Stimulated activated CD8-positive, alpha-beta memory T cell treated with anti-CD3 and anti-CD28 coated beads, Interleukin-7, amount 100 ng/mL, for 48 hours (primary cell): ENCODE measurements around the gene PGS1.
"Not testable (repeated sequence)": the region's sequence is repeated elsewhere in the genome, so short reads cannot be mapped to it uniquely, and the experiment has no call there.

Source experiments
- DNase-seq, 2 donors: peaks; one replicate each; pipeline ENCODE4 v3.0.0-alpha.2; 2020; ENCODE audit warnings: low read depth in 1 of 2; ENCODE audit errors: extremely low read depth in 1 of 2

PGS1 gene

GRCh38 chr17:78441271-78441971, 63.0 kb downstream of the PGS1 start:
- no peak for DNase-seq

GRCh38 chr17:78442648-78443218, 64.3 kb downstream of the PGS1 start:
- no peak for DNase-seq

GRCh38 chr17:78444392-78444791, 65.9 kb downstream of the PGS1 start:
- no peak for DNase-seq

- DNase-seq = no peak
These were observed 68.4 kb downstream of the PGS1 start for GRCh38 chr17:78446833-78447232.

- DNase-seq = no peak
These were observed 70.0 kb downstream of the PGS1 start for GRCh38 chr17:78448356-78448993.

GRCh38 chr17:78449983-78450595, 71.6 kb downstream of the PGS1 start:
- no peak for DNase-seq

GRCh38 chr17:78450696-78451345, 72.4 kb downstream of the PGS1 start:
- no peak for DNase-seq

- no peak for DNase-seq
These were observed 73.3 kb downstream of the PGS1 start for GRCh38 chr17:78451753-78452152.

GRCh38 chr17:78454346-78454745, 75.9 kb downstream of the PGS1 start:
- no peak for DNase-seq

GRCh38 chr17:78458091-78458490, 79.6 kb downstream of the PGS1 start:
- no peak for DNase-seq

GRCh38 chr17:78458736-78459335, 80.4 kb downstream of the PGS1 start:
- no peak for DNase-seq

- DNase-seq = no peak
These were observed 81.2 kb downstream of the PGS1 start for GRCh38 chr17:78459696-78460095.

GRCh38 chr17:78460176-78460675, 81.8 kb downstream of the PGS1 start:
- no peak for DNase-seq

- DNase-seq = no peak
These were observed 82.7 kb downstream of the PGS1 start for GRCh38 chr17:78460951-78461798.

GRCh38 chr17:78461799-78462053, 83.3 kb downstream of the PGS1 start:
- DNase-seq = no peak

- no peak for DNase-seq
These were observed 83.7 kb downstream of the PGS1 start for GRCh38 chr17:78462148-78462547.

GRCh38 chr17:78466109-78466785, 87.8 kb downstream of the PGS1 start:
- DNase-seq = not testable (repeated sequence)

- DNase-seq = no peak
These were observed 88.6 kb downstream of the PGS1 start for GRCh38 chr17:78466786-78467715.

- no peak for DNase-seq
These were observed 89.9 kb downstream of the PGS1 start for GRCh38 chr17:78468366-78468765.
